ENCODE results near the gene APOE. TPM values are rescaled to one million over a fixed set of nuclear protein-coding genes. Genes with fewer than 3 reads are reported as not detected.

APOE gene
- total RNA-seq = 866 and 979 TPM in 2 replicates

GRCh38 chr19:44905437-44906160 lies at the start of gene APOE:
Gene APOE (plus strand): TSS chr19:44905796. CDS start chr19:44906625, 829 bp downstream.

GRCh38 chr19:44891016-44891882 lies 14.3 kb upstream of the APOE start, which contains the start of gene TOMM40:
Gene TOMM40 (plus strand): TSS chr19:44891254. CDS start chr19:44891416, 162 bp downstream.

GRCh38 chr19:44914433-44915206 lies 9.0 kb downstream of the APOE start, which contains the start of gene APOC1:
Gene APOC1 (plus strand): TSS chr19:44914608. CDS start chr19:44914892, 284 bp downstream.

GRCh38 chr19:44942067-44942571 lies 36.5 kb downstream of the APOE start, which contains the start of gene APOC4:
Gene APOC4 (plus strand): TSS chr19:44942237. CDS start chr19:44942278, 41 bp downstream.

GRCh38 chr19:44954649-44955504 lies 49.3 kb downstream of the APOE start, which contains the start of gene CLPTM1:
Gene CLPTM1 (plus strand): TSS chr19:44955380. CDS start chr19:44955396, 16 bp downstream.

Other genes starting within 250 kb of the APOE start
- 1.6 and 6.5 TPM in 2 replicates for gene CEACAM19, start 234.3 kb upstream of the APOE start, total RNA-seq
- gene CEACAM16, start 206.6 kb upstream of the APOE start, total RNA-seq = not detected in 2 replicates
- gene BCL3, start 157.1 kb upstream of the APOE start, total RNA-seq = 29.3 and 51.6 TPM in 2 replicates
- gene CBLC, start 127.9 kb upstream of the APOE start, total RNA-seq = not detected in 2 replicates
- 12.0 and 19.5 TPM in 2 replicates for gene BCAM, start 96.7 kb upstream of the APOE start, total RNA-seq
- 147 and 153 TPM in 2 replicates for gene NECTIN2, start 59.5 kb upstream of the APOE start, total RNA-seq
- 57.8 and 68.2 TPM in 2 replicates for gene TOMM40, start 14.5 kb upstream of the APOE start, total RNA-seq
- 14.9 and 38.3 TPM in 2 replicates for gene APOC1, start 8.8 kb downstream of the APOE start, total RNA-seq
- not detected in 2 replicates for gene APOC4, start 36.4 kb downstream of the APOE start, total RNA-seq
- gene APOC2, start 40.3 kb downstream of the APOE start, total RNA-seq = not detected in 2 replicates
- 69.3 and 81.6 TPM in 2 replicates for gene CLPTM1, start 49.6 kb downstream of the APOE start, total RNA-seq
- 7.0 and 16.4 TPM in 2 replicates for gene RELB, start 95.7 kb downstream of the APOE start, total RNA-seq
- gene CLASRP, start 133.2 kb downstream of the APOE start, total RNA-seq = 48.0 and 49.4 TPM in 2 replicates
- not detected in 2 replicates for gene ZNF296, start 170.7 kb downstream of the APOE start, total RNA-seq
- gene GEMIN7, start 173.5 kb downstream of the APOE start, total RNA-seq = 37.7 and 40.5 TPM in 2 replicates
- 22.4 and 23.3 TPM in 2 replicates for gene PPP1R37, start 187.4 kb downstream of the APOE start, total RNA-seq

Data from cardiac atrium fibroblast (primary cell).